HG02970 (cell line): Measurements from ENCODE around the gene ABCB11.
"Not testable (repeated sequence)": the region's sequence is repeated elsewhere in the genome, so short reads cannot be mapped to it uniquely, and the experiment has no call there.

Experiments
- ATAC-seq: cut with Tn5 transposase; IDR thresholded peaks from one replicate; pipeline ENCODE4 v1.9.1; 2021; ENCODE audit warnings: mild to moderate bottlenecking, moderate library complexity, moderate number of reproducible peaks; ENCODE audit not compliant: unreplicated experiment, low FRiP score

Gene ABCB11

GRCh38 chr2:169031202-169031601, at the start of gene ABCB11:
Gene ABCB11 (minus strand): TSS chr2:169031324. CDS start chr2:169018125, 13,199 bp downstream.
- ATAC-seq: no peak

GRCh38 chr2:169080250-169081069, 49.3 kb upstream of the ABCB11 start:
- ATAC-seq: no peak

GRCh38 chr2:169077674-169078240, 46.6 kb upstream of the ABCB11 start:
- ATAC-seq: no peak

GRCh38 chr2:169073963-169074751, 43.0 kb upstream of the ABCB11 start:
- no peak for ATAC-seq

- no peak for ATAC-seq
These were observed 42.3 kb upstream of the ABCB11 start for GRCh38 chr2:169073211-169073962.

- ATAC-seq: no peak
These were observed 41.2 kb upstream of the ABCB11 start for GRCh38 chr2:169072163-169072925.

- no peak for ATAC-seq
These were observed 40.3 kb upstream of the ABCB11 start for GRCh38 chr2:169071455-169071854.

GRCh38 chr2:169069833-169070232, 38.7 kb upstream of the ABCB11 start:
- no peak for ATAC-seq

- no peak for ATAC-seq
These were observed 38.2 kb upstream of the ABCB11 start, which contains the start of gene DHRS9 for GRCh38 chr2:169069341-169069740. Gene DHRS9 (plus strand): TSS chr2:169069563. CDS start chr2:169081582, 12,019 bp downstream.

- no peak for ATAC-seq
These were observed 35.8 kb upstream of the ABCB11 start for GRCh38 chr2:169066897-169067296.

GRCh38 chr2:169065864-169066517, 34.9 kb upstream of the ABCB11 start:
- ATAC-seq: no peak

- ATAC-seq: no peak
These were observed 34.3 kb upstream of the ABCB11 start for GRCh38 chr2:169065422-169065821.

- ATAC-seq: not testable (repeated sequence)
These were observed 33.1 kb upstream of the ABCB11 start for GRCh38 chr2:169064199-169064598.

- ATAC-seq: not testable (repeated sequence)
These were observed 23.5 kb upstream of the ABCB11 start for GRCh38 chr2:169054575-169054974.

- no peak for ATAC-seq
These were observed 19.5 kb upstream of the ABCB11 start for GRCh38 chr2:169050476-169051240.

- no peak for ATAC-seq
These were observed 18.0 kb upstream of the ABCB11 start for GRCh38 chr2:169049142-169049541.

GRCh38 chr2:169047256-169048250, 16.4 kb upstream of the ABCB11 start:
- ATAC-seq: no peak
